Measurements from ENCODE around the gene PRKRA. TPM values are rescaled to one million over a fixed set of nuclear protein-coding genes. Genes with fewer than 3 reads are reported as not detected.

The PRKRA gene
- total and polyA plus RNA-seq, 9 of the 15 experiments (the other 6 are each of a cell fraction or from before 2014, with no cell fraction given): 14.1 to 78.1 (median 52.3) TPM

DNA sequence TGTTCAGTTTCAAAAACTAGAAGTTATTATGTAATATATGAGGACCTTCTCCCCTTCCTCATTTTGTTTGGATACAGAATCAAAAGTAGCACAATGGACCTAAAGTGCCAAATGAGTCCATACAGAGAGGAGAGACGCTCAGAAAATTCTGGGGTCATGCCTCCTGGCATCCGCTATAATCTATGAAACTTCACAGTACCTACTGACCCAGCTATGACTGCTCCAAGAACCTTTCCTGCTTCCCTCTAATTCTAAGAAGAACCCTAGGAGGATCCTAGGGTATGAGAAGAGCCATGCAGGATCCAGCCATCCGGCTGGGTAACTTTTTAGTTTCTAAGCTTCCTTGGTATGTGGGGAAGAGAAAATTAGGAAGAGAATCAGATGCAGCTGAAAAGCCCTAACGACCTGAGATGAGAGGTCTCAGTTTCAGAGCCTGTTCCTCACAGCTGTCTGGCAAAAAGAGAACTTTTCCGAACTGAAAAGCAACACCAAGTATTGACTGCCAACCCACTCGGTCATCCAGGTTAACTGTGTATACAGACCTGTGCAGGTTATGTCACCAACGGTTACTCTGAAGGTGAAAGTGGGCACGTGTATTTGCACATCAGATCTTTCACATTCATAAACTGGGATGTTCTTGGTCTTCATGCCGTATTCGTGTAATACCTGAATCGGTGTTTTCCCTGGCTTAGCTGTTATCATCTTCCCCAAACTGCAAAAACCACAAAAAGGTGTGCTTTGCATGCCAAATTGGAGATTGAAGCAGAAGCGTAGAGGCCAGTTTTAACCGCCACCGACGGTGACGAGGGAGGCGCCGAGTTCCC lies 1.1 kb downstream of the PRKRA start (continued):
- TF ChIP-seq, protein P1, sequence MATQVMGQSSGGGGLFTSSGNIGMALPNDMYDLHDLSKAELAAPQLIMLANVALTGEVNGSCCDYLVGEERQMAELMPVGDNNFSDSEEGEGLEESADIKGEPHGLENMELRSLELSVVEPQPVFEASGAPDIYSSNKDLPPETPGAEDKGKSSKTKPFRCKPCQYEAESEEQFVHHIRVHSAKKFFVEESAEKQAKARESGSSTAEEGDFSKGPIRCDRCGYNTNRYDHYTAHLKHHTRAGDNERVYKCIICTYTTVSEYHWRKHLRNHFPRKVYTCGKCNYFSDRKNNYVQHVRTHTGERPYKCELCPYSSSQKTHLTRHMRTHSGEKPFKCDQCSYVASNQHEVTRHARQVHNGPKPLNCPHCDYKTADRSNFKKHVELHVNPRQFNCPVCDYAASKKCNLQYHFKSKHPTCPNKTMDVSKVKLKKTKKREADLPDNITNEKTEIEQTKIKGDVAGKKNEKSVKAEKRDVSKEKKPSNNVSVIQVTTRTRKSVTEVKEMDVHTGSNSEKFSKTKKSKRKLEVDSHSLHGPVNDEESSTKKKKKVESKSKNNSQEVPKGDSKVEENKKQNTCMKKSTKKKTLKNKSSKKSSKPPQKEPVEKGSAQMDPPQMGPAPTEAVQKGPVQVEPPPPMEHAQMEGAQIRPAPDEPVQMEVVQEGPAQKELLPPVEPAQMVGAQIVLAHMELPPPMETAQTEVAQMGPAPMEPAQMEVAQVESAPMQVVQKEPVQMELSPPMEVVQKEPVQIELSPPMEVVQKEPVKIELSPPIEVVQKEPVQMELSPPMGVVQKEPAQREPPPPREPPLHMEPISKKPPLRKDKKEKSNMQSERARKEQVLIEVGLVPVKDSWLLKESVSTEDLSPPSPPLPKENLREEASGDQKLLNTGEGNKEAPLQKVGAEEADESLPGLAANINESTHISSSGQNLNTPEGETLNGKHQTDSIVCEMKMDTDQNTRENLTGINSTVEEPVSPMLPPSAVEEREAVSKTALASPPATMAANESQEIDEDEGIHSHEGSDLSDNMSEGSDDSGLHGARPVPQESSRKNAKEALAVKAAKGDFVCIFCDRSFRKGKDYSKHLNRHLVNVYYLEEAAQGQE (IDR thresholded peaks at IDR 0.05; ENCODE audit: borderline replicate concordance): peak; percentile 62
- TF ChIP-seq, protein P1 (CRISPR knock-in tag; IDR thresholded peaks at IDR 0.05; ENCODE audit: low read depth): no peak
- TF ChIP-seq HDAC1 (IDR thresholded peaks at IDR 0.05): peak in 1 of 2 experiments; percentile 64; a peak in 2 of 4 replicates
- TF ChIP-seq ZNF583 (CRISPR knock-in tag; IDR thresholded peaks at IDR 0.05): no peak
- TF ChIP-seq PHB2 (IDR thresholded peaks at IDR 0.05; ENCODE audit: low read depth): 0 out of 2 replicates have a peak, but pooled peaks have one; percentile 13
- peak; percentile 84 for TF ChIP-seq ZEB2 (IDR thresholded peaks at IDR 0.05)
- TF ChIP-seq DPF2 (IDR thresholded peaks at IDR 0.05): peak; percentile 16; the same call in 1 of the 2 replicates
- 0 out of 2 replicates have a peak, but pooled peaks have one; percentile 10 for TF ChIP-seq ZNF316 (IDR thresholded peaks at IDR 0.05)
- no peak for TF ChIP-seq ZFP30 (CRISPR knock-in tag; IDR thresholded peaks at IDR 0.05; ENCODE audit: borderline replicate concordance)
- 0 out of 4 replicates have a peak, but pooled peaks of 1 of the 2 experiments have one; percentile 30 for TF ChIP-seq SRF (CRISPR knock-in tag; IDR thresholded peaks at IDR 0.05)
- TF ChIP-seq BHLHE40 (IDR thresholded peaks at IDR 0.05; ENCODE audit: low read length): no peak
- no peak for TF ChIP-seq ZSCAN32 (CRISPR knock-in tag; IDR thresholded peaks at IDR 0.05)
- no peak for TF ChIP-seq HNRNPL (IDR thresholded peaks at IDR 0.05; ENCODE audit: low read depth, low read length)
- no peak for TF ChIP-seq SMARCA4 (IDR thresholded peaks at IDR 0.05)

Data from K562 (cell line).